Forelimb muscle (tissue), 1 donor: Measurements from ENCODE around the gene PTGDR2. TPM values are rescaled to one million over a fixed set of nuclear protein-coding genes. Genes with fewer than 3 reads are reported as not detected.

ENCODE experiments used
- DNase-seq: peaks from one replicate; pipeline ENCODE4 v3.0.0-alpha.2; 2013; ENCODE audit warnings: low read depth
- polyA plus RNA-seq: library from polyadenylated mRNA; unstranded; fragments of 120-200 nt; gene quantifications from one replicate; pipeline ENCODE4 v1.2.1, GENCODE V29; 2013; ENCODE audit not compliant: insufficient read length

The PTGDR2 gene
- 1.4 TPM for polyA plus RNA-seq

DNA sequence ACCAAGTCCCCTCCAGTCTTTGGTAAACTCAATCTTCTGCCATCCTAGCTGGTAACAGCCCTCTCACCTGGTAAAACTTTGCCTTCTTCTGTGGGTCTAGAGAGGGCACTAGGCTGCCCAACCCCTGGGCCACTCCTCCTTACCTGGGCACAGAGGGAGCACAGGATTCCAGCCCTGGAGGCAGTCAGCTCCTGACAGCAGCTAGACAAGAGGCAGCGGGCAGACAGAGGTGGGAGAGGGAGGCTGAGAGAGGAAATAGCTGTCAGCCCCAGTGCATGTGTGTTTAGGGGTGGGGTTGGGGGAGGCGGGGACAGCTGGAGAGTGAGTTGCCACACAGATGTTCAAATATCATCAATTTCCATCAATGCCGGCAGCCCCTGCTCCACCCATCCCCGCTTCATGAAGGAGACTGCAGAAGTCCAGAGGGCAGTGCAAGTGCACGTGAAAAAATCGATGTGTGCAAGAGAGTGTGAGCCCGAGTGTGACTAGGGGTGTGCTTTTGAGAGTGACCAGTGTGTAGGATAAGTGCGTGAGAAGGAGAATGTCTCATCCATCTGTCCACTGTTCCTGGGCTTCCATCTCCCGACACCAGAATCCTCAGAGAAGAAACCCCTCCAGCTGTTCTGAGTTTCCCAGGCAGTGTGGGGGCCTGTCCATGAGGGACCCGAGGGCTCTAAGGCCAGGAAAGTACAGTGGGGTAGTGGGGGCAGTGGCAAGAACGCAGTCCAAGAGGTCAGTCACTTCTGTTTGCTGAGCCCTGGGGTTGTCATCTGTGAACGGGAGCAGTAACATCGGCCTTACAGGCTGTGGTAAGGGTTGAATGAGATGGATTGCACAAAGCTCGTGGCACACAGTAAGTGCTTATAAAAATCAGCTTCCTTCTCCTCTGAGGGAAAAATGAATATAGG lies at the start of gene PTGDR2:
PTGDR2 (minus strand) TSS at position 225 of the 908 bp plus-strand sequence. CDS start 2,228 bp downstream, outside the sequence.
- DNase-seq = no peak

- DNase-seq = no peak
Measured at GRCh38 chr11:60905047-60905446, 49.3 kb upstream of the PTGDR2 start.

DNA sequence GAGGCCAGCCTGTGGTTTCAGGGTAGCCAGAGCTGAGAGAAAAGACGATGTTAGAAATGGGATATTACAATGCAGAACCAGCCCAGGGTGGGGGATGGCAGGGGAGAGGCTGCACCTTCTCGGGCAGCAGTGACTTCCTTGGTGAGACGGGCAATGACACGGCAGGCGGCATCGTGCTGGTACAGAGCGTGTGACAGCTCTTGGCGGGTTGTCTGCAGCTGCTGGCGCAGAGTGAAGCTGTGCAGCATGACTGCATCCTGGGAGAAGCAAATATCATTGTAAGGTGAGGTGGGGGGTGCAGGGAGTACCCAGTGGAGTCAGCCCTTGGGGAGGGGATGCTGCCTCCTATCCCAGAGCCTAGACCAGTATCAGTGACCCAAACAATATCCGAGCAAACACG lies 46.9 kb upstream of the PTGDR2 start:
- DNase-seq = no peak

- DNase-seq = no peak
Measured at GRCh38 chr11:60900673-60901404, 45.1 kb upstream of the PTGDR2 start.

GRCh38 chr11:60899977-60900376 lies 44.2 kb upstream of the PTGDR2 start:
- DNase-seq = no peak

- DNase-seq = no peak
Measured at GRCh38 chr11:60899046-60899936, 43.5 kb upstream of the PTGDR2 start.

GRCh38 chr11:60897496-60897895 lies 41.7 kb upstream of the PTGDR2 start:
- DNase-seq = no peak

GRCh38 chr11:60895687-60896086 lies 39.9 kb upstream of the PTGDR2 start:
- no peak for DNase-seq

- no peak for DNase-seq
Measured at GRCh38 chr11:60891103-60891741, 35.5 kb upstream of the PTGDR2 start.

DNA sequence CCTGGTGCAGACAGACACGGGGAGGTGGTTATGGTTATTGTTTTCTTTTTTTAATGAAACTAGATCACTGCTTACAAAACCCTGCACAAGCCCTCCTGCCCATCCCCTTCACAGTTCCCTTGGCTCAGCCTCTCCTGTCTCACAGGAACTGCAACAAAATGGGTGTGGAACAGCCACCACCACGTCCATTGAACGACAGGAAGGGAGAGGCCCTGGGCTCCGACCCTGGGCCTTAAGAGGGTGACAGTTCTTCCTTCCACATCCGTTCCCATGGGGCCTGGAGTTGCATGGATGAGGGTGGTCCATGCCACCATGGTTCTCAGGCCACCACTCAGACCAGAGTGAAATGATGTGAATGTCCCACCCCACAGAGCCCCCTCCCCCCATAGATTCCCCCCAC lies 34.9 kb upstream of the PTGDR2 start:
- DNase-seq = no peak

- DNase-seq = no peak
Measured at GRCh38 chr11:60889869-60890311, 34.1 kb upstream of the PTGDR2 start.

- no peak for DNase-seq
Measured at GRCh38 chr11:60887556-60887955, 31.8 kb upstream of the PTGDR2 start.

DNA sequence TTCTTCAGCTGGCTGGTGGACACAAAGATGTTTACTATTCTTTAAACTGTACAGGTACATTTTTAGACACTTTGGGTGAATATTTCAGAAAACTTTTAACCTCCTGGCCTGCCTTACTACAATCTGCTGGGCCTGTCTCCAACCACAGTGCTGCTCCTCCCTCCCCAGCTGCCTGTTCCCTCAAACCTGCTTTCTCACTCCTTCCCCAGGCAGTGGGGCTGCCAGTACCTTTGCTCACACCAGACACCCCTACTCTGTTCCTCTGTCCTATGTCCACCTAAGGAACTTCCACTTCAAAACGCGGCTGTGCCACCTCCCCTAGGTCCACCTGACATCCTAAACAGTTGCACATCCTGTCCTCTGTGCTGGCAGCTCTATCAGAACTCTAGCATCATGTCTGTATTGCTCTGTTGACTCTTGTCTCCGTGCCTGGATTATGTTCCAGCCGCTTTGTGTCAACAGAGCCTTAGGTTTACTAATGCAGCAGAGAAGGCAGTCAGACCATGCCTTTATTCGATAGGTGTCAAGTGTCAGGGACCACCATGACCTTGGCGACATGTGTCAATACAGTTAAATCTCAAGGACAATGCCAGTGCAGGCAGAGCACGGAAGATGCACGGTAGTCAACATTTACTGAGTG lies 25.0 kb upstream of the PTGDR2 start:
- DNase-seq = no peak

DNA sequence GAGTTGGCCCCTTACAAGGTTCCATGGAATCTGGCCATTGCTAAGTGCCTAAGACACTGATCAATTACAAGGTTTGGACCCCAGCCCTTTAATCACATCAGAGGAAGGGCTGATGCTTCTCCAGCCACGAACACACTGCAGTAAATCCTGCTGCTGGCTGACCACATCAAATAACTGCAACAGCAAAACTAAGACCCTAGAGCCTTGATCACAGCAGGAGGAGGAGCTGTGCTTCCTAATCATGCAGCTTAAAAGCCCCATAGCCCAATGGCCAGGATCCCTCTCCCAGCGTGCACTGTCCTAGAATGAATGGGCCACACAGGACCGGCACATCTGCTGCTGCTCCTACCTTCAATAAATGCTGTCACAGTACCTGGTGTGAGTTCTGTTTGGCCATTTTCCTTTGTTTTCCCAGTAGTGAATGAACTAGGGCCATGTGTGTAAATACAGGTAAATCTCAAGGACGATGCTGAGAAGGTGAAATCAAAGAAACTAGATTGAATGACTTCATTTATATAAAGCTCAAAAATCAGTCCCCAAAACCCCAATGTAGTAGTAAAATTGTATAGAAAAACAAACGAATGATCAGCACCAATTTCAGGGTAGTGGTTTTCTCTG lies 24.3 kb upstream of the PTGDR2 start:
- DNase-seq = no peak

GRCh38 chr11:60879104-60879503 lies 23.4 kb upstream of the PTGDR2 start:
- DNase-seq = no peak

DNA sequence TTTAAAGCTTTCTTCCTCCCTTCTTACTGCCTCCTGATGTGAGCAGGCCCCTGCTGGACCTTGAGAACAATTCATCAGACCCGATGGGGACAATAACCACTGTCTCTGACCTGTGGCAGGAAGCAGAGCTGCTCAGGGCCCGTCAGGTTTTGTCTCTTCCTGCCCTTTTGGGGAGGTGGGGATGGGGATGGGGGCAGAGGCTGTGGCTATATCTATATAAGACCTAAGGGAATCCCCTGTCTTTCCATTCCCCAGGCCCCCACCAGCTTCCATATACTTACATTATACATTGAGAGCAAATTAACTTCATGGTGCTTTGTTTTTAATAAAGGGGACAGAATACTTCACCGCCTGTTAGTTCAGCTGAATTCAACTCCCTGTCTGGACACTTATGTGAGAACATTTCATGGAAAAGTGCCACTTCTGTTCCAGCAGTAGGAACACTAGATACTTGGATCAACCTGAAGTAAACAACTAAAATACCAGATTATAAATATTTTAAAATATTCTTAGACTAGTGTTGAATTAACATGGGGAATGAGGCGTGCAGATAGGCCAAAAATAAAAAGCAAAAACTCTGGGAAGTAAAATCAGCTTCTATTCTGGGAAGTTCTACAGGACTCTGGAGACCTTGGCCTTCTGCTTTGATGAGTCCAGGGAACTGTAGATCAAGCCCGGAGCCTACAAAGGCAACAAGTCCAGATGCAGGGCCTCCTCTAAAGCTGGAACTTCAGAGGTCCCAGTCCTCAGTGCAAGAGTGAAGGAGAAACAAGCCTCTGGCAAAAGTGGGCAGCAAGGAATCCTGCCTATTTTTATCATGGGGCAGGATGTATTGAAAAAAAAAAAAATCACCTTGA lies 22.7 kb upstream of the PTGDR2 start:
- peak; percentile 73 for DNase-seq

- no peak for DNase-seq
Measured at GRCh38 chr11:60876168-60876485, 20.4 kb upstream of the PTGDR2 start.

DNA sequence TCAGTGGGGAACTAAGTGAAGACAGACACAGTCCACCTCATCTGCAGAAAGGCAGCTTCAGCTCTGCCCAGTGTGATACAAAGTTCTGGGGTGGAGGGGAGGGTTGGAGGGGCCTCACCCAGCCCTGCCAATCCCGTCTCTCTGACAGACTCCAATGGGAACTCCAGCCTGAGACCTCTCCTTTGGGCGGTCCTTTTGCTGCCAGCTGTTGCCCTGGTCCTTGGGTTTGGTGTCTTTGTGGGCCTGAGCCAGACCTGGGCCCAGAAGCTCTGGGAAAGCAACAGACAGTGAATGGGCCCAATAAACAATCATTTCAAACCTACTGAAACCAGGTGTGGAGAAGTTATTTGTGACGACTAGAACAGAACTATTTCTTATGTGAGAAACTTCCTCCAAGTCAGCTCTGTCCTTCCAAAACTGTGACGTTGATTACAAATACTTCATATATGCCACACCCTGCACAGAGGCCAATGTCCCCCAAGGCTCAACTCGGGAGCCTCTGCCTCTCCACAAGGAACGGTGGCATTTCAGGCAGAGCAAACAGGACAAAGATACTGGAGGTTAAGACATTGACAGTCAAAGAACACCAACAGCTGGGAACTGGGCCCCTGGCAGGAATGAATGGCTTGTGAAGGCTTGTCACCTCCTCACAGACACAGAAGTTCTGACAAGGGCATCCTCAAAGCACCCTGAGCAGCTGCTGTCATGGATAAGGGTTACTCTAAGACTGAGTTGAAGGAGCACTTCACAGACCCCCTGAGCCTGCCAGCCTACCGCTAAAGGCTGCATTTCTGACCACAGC lies 19.8 kb upstream of the PTGDR2 start:
- no peak for DNase-seq
